Stimulated activated CD4-positive, alpha-beta T cell treated with anti-CD3 and anti-CD28 coated beads, Interleukin-15, amount 100 ng/mL, for 24 hours (primary cell): ENCODE measurements around the gene MLXIPL.
A peak's percentile ranks its signal among the peaks of the same experiment; 100 is the strongest.
"Not testable (repeated sequence)": the region's sequence is repeated elsewhere in the genome, so short reads cannot be mapped to it uniquely, and the experiment has no call there.

Source experiments
- DNase-seq: peaks from one replicate; pipeline ENCODE4 v3.0.0-alpha.2; 2020

The MLXIPL gene

DNA sequence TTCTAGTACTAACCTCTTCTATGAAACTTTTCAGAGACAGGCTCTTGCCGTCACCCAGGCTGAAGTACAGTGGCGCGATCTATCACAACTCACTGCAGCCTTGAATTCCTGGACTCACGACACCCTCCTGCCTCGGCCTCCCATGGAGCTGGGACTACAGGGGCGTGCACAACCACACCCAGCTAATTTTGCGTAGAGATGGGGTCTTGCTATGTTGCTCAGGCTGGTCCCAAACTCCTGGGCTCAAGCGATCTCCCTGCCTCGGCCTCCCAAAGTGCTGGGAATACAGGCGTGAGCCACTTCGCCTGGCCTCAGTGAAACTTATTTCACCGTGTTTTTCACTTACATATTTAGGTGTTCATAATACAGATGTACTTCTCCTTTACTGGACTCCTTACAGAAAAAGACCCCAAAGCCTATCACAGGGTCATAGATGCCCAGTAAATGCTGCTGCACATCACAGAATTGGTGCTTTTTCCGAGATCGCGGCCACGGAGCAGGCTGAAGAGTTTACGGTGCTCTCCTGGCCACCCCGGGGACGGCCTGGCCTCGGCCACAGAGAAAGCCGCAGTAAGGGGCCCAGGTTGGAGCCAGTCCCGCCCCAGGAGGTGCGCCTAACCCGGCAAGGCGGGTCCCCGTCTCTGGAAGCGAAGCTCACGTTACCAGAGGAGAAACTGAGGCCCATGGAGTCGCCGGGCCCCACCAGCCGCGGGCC is 46.5 kb downstream of the MLXIPL start:
- no peak for DNase-seq

DNA sequence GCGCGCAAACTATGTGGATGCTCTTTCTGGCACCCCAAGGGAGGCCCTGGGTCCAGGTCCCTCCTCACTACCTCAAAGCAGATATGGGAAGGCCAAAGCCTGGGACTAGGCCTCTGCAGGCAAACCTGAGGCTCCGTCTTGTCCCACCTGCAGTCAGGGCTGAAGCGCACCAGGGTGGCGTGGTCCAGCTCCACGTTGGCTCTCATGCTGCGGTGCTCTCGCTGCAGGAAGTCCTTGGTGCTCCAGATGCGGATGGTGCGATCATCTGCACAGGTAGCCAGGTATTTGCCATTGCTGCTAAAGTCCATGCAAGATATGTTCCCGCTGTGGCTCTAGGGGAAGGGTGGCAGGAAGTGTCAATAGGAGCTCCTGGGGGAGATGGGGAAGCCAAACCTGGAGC is 50.5 kb downstream of the MLXIPL start:
- DNase-seq: no peak

DNA sequence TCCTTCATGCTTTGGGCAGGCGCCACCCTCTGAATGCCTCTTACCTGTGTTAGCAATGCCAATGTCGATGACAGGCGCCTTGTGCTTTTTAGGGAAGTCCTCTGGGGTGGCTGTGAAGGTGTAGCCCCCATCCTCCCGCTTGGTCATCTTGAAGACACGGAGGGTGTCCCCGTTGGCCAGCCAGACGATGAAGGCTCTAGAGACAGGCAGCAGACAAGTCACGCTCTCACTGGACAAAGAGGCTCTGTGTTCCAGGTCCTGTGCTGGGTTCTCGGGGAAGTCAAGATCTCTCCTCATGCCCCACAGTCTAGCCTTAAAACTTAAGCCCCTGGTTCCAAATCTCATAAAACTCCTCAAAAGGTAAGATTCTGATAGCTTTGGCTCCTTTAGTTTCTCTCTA is 51.0 kb downstream of the MLXIPL start:
- DNase-seq: no peak

DNA sequence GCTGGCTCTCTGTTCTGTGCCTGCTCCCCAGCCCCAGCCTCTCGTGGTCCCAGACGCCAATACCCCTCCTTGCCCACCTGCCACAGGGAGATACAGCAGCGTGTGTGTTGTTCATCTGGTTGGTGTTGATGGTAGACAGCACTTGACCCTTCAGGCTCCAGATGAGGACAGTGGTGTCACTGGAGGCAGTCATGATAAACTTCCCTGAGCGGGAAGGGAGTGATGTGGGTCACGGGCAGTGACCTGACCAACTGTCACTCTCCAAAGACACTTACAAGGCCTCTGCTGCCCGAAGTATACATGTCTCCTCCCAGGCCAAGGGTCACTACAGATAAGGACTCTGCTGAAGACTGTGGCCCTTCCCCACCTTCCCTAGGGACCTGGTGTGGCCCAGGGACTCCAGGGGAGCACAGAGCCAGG is 51.5 kb downstream of the MLXIPL start:
- no peak for DNase-seq

DNA sequence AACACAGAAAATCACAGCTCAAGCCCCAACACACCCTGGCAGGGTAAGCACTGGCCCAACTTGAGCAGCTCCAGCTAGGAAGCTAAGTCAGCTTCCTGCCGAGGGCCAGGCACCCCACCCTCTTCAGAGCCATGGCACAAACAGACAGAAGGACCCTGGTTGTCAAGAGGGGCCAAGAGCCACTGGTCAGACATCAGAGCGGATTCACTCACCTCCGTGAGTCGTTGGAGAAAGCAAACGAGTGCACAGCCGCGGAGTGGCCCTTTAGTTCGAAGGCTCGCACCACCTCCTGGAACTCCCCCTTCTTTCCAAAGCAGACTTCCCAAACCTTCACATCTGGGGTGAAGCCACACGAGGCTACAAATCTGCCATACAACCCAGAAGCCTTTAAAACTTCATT is 53.3 kb downstream of the MLXIPL start:
- no peak for DNase-seq

DNA sequence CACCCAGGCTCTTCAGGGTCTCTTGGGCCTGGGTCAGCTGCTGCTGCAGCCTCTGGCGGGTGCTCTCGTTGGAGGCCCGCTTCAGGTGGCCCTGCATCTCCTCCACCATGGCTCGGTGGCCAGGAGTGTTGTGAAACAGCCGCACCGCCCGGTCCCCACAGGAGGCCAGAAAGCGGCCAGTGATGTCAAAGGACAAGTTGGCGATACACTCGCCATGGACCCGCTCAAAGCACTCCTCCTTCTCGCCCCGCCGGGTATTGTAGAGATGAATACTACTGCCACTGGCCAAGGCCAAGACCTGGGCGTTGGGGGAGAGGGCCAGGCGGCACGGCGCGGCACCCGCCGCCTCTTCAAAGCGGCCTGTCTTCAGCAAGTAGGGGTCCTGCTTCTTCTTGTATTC is 53.8 kb downstream of the MLXIPL start:
- no peak for DNase-seq

DNA sequence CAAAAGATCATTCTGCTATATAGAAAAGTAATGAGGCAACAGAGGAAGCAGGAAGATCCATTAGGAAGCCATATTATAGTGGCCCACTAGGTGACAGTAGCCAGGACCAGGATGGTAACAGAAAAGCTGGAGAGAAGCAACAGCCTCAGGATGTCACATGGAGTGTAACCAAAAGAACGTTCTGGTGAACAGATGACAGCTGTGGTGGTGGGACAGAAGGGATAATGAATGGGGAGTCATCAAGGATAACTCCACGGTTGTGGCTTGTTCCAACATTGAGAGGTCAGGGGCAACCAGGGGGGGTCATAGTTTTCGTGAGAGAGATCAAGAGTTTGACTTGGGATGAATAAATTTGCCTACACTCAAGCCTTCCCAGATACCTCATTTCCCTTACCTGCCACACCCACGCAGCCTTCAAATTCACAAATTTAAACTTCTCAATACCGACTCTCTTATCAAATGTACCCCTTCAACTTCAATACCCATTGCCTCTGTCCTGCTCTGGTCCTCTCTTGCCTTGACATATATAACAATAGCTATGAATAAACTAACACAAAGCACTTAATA is 55.2 kb downstream of the MLXIPL start:
- no peak for DNase-seq

DNA sequence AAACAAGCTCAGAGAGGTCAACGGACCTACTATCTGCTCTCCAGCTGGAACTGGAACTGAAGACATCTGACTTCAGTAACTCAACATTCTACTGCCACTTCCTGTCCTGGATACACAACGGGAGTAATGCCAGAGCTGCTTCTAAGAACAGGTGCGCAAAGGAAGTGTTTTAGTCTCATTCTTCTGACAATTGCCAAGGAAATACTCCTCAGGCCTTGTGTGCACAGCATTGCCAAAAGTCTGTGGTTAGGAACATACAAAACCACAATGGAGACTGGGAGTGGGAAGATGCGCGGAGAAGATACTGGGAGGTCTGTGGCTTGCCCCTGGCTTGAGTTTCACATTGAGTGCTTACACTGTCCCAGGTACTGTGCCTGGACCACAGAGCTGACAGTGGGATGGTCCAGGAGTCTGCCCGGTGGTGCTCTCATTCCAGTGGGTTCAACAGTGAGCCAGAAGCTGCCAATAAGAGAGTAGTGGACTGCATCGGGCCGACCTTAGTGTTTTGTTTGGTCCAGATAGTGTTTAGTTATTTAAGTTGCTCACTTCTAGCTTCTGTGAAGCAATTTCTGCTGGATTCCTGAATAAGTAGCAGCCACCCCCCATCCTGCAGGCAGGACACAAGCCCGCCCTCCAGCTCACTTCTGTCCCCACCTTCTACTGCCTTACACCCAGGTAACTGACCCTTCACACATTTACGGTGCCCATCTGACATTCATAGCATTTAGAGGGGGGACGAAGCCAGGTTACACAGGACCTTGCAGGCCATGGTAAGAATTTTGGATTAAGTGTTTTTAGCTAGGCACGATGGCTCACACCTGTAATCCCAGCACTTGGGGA is 56.3 kb downstream of the MLXIPL start:
- DNase-seq: no peak

DNA sequence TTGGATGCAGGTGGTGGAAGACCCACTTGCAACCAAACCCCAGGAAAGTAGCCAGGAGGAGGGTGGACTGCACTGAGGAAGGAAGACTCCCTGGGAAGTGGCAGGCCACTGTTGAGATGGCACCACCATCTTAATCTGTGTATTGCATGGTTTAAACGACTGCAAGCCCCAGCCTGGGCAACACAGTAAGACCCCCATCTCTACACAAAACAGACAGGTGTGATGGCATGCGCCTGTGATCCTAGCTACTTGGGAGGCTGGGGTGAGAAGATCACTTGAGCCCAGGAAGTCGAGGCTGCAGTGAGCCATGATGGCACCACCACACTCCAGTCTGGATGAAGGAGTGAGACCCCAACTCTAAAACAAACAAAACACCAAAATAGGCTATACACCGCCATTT is 57.2 kb downstream of the MLXIPL start:
- DNase-seq: no peak

DNA sequence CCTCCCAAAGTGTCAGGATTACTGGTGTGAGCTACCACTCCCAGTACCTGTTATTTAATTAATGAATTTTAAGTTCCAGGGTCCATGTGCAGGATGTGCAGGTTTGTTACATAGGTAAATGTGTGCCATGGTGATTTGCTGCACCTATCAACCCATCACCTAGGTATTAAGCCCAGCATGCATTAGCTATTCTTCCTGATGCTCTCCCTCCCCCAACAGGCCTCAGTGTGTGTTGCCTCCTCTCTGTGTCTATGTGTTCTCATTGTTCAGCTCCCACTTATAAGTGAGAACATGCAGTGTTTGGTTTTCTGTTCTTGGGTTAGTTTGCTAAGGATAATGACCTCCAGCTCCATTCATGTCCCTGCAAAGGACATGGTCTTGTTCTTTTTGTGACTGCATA is 57.9 kb downstream of the MLXIPL start:
- DNase-seq: not testable (repeated sequence)

DNA sequence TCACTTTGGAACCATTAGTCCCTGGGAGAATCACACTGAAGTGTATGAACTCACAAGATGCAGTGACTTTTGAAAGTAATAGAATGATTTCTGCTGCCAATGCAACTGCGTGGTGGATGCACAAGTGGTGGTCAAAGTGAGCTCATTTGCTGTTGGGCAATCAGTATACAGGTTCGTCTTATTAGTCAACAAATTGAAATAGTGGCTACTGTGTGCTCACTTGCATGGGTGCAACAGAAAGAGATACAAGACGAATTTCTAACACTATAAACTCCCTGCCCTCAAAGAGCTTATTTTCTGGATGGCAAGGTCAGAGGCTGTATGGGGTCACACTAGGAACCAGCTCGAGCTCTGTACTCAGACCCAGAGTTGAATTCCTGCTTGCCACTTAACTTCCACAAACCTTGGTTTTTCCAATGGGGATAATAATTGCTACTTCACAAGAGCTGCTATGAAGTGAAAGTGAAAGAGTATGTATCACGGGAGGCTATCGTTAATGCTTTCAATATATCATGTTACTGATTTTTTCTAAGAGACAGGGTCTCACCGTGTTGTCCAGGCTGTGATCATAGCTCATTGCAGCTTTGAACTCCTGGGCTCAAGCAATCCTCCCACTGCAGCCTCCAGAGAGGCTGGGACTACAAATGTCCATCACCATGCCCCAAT is 58.5 kb downstream of the MLXIPL start:
- DNase-seq: no peak

DNA sequence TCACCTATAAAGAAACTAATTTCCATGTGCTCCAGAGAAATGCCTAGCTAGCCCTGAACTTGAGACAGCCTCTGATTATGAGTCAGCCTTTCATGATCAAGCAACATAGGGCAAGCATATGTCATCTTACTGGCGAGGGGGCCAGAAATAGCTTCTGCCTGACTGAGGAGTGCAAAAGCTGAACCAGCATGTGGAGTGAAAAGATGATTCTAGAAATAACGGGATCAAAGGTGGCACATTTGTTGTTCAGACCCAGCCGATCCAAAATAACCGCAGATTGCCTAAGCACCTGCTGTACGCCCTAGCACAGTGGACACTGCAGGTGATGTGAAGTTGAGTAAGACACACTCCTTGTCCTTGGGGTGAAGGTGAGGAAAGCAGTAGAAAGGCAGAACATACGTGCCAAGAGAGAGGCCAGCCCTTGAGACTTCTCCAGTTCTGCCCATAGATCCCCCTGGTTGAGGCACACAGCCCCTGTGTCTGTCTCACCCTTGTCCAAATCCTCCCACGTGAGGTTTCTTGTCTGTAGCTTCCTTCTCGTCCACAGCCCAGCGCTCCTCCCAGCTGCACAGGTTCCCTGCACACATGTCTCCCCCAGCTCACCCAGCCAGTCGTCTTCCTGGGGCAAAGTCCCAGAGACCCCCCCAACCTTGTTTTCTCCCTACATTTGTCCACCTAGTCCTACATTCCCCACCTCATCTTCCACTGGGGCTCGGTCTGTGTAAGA is 64.0 kb downstream of the MLXIPL start:
- DNase-seq: peak; percentile 17

DNA sequence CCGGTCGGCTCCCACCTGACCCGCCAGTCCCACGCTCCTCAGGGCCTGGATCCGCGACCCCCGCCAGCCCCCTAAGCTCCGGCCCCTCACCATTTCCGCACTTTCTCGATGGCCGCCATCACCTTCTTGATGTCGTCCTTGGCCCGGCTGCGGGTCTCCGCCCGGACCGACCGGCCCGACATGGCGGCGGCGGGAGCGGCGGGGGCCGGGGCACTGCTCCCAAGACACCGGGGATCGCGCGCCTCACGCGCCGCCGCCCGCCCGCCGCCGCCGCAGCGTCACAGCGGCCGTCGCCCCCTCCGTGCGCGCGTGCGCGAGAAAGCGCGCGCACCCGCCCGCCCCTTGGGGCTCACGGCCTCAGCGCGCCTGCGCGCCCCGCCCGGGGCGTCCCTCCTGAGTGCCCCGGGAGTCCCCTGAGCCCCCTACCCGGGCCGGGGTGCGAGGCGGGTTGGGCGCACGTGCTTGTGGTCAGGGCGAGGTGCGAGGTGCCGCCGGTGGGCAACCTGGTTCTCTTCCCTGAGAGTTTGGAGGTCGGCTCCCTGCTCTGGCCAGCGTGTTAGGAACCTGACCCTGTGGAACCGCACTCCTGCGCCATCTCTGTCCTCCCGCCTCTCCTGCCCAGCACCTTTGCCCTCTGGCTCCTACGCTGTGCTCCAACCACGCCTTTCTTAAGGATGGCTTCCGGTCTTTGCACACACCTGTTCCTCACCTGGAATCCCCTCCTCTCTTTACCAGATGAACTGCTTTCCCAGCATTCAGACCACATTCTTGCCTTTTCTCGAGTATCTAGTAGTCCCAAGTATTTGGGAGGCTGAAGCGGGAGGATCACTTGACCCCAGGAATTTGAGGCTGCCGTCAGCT is 66.7 kb downstream of the MLXIPL start, which contains the start of gene BCL7B:
BCL7B (minus strand) TSS at position 294 of the 861 bp plus-strand sequence; CDS start at position 182, 112 bp downstream.
- peak; percentile 81 for DNase-seq

DNA sequence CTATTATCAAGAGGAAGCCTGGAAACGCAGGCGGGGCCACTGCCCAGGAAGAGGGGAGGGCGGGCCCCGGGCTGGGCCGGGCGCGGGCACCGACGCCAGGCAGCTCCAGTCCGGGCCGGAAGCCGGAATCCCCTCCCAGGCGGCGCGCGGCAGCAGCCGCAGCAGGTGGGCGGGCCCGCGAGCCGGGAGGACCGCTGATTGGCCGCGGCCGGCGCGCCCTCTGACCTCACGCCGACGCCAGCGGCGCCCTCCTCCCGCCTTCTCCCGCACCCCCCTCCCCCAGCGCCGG is 67.3 kb downstream of the MLXIPL start:
- peak; percentile 95 for DNase-seq

DNA sequence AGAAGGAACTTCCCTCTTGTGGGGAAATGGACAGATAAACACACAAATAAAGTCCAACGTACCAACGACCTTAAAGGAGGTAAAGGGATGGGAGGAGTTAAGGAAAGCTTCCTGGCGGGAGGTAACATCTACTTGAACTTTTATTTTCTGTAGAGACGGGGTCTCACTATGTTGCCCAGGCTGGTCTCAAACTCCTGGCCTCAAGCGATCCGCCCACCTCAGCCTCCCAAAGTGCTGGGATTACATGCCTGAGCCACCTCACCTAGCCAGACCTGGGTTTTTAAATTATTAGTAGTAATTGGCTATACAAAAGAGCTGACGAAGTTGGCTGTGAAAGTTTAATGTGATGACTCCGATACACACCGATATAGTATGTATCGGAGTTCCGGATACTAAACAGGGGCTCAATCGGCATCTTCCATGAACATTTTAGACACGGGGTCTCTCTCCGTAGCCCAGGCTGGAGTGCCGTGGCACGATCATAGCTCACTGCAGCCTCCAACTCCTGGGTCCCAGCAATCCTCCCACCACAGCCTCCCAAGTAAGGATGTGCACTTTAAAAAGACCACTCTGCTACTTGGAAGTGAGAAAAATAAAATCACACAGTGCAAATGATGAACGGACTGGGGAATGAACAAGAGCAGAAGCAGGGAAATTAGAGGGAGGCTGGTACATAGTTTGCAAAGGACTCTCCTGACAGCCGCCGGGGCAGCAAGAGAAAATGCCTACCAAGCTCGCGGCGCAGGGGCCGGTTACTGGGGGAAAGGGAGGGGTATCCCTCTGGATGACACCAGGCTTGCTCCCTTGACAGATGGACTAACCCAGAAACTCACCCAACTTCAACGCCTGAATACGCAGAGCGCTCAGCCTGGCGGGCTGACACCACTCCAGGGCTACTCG is 67.9 kb downstream of the MLXIPL start:
- no peak for DNase-seq

DNA sequence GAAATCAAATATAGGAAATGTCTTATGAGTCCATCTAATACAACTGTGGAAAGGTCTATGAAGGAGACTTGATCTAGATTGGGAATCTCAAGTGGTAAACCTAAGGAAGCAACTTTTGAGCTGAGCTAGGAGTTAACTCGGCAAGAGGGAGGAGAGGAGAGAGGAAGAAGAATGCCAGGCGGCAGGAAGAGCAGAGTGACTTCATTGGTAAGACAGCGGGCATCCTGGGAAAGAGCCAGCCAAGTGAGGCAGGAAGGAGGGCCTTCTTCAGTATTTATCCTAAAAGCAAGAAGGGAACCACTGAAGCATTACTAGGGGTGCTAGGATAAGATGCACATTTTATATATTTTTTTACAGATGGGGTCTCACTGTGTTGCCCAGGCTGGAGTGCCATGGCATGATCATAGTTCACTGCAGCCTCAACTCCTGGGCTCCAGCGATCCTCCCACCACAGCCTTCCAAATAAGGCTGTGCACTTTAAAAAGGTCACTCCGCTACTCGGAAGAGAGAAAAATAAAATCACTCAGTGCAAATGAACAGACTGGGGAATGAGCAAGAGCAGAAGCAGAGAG is 68.8 kb downstream of the MLXIPL start:
- DNase-seq: no peak

DNA sequence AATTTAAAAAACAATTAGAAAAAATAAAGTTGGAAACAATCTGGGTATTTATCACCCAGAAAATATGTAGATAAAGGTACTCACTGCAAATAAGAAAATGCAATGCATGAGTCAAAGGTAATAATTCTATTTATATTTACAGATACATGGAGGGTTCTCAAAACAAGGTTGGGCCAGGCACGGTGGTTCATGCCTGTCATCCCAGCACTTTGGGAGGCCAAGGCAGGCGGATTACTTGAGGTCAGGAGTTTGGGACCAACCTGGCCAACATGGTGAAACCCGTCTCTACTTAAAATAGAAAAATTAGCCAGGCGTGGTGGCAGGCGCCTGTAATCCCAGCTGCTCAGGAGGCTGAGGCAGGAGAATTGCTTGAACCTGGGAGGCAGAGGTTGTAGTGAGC is 74.2 kb downstream of the MLXIPL start:
- DNase-seq: not testable (repeated sequence)

DNA sequence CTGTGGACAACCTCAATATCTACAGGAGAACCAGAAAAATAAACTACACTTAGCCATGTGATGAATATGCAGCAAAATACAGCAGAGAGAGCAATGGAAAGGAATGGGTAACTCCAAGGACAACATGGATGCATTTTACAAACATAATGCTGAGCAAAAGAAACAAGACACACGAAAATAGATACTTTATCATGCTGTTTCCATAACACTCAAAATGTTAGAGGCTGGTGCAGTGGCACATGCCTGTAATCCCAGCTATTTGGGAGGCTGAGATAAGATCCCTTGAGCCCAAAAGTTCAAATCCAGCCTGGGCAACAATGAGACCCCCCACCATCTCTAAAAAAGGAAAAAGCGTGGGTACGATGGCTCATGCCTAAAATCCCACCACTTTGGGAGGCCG is 75.1 kb downstream of the MLXIPL start:
- no peak for DNase-seq

DNA sequence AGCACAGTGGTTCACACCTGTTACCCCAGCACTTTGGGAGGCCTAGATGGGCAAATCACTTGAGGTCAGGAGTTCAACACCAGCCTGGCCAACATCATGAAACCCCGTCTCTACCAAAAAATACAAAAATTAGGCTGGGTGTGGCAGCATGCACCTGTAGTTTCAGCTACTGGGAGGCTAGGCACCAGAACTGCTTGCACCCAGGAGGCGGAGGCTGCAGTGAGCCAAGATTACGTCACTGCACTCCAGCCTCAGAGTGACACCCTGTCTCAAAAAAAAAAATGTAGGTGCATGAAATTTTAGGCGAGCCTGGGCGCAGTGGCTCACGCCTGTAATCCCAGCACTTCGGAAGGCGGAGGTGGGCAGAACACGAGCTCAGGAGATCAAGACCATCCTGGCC is 76.5 kb downstream of the MLXIPL start:
- no peak for DNase-seq

DNA sequence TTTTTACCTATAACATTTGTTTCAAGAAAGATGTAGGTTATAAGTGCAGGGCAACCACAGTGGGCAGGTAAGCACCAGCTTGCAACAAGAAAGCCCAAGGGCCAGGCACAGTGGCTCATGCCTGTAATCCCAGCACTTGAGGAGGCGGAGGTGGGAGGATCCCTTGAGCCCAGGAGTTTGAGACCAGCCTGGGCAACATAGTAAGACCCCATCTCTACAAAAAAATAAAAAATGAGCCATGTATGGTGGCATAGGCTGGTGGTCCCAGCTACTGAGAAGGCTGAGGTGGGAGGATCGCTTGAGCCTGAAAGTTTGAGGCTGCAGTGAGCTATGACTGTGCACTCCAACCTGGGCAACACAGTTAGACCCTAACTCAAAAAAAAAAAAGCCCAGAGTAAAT is 79.6 kb downstream of the MLXIPL start:
- no peak for DNase-seq
